H1 (cell line): Measurements from ENCODE around the gene JPT2. TPM values are rescaled to one million over a fixed set of nuclear protein-coding genes. Genes with fewer than 3 reads are reported as not detected.

Source experiments
- ASH2L ChIP-seq: fragments of 200-600, 300-600 bp; sonication (generic); IDR thresholded peaks from one replicate; pipeline ENCODE4 v1.7.1; 2017; ENCODE audit warnings: low read length
- POLR2A ChIP-seq, 2 experiments: IDR thresholded peaks; 1 replicate in 1 of 2; 2 replicates in 1 of 2; pipeline ENCODE4 v1.6.1; 2011; ENCODE audit warnings: low read depth in 2 of 2, low read length in 2 of 2, mild to moderate bottlenecking in 2 of 2; ENCODE audit errors: control extremely low read depth in 1 of 2
- RBBP5 ChIP-seq: IDR thresholded peaks from 2 replicates; pipeline ENCODE4 v1.7.1; 2012; ENCODE audit warnings: low read depth, mild to moderate bottlenecking, inconsistent platforms, low read length, moderate library complexity, borderline replicate concordance
- RFX5 ChIP-seq: IDR thresholded peaks from 2 replicates; pipeline ENCODE4 v1.6.1; 2011; ENCODE audit warnings: low read depth, low read length, improper control_type of control experiment, borderline replicate concordance
- TCF12 ChIP-seq: IDR thresholded peaks from 2 replicates; pipeline ENCODE4 v1.6.1; 2011; ENCODE audit warnings: low read depth, mild to moderate bottlenecking, low read length
- polyA plus RNA-seq, 7 experiments: library from polyadenylated mRNA; depleted of rRNA in 3 of 7; stranded (reverse) in 5 of 7; unstranded in 2 of 7; fragments of >200 nt in 5 of 7; fragments of 200-250 nt in 2 of 7; gene quantifications; 1 replicate in 5 of 7; 2 replicates in 1 of 7; 4 replicates in 1 of 7; pipeline versions ENCODE4 v1.2.1 to v1.2.3, GENCODE V29; 2011 to 2013; ENCODE audit warnings: missing spikeins in 2 of 7, mixed read lengths in 2 of 7
- total RNA-seq: library from RNA; stranded (reverse); fragmentation: NEBNext Ultra II Directional; extraction: Animal tissue kit (Norgen Biotek cat#: 25700); gene quantifications from 2 replicates; pipeline ENCODE4 v1.2.1, GENCODE V29; 2021

The JPT2 gene
- total and polyA plus RNA-seq, 2 of the 8 experiments (the other 6 are each of a cell fraction or from before 2014, with no cell fraction given) = 67.6 to 197 TPM

GRCh38 chr16:1687427-1688316 is 9.6 kb downstream of the JPT2 start (continued):
- TF ChIP-seq POLR2A (IDR thresholded peaks at IDR 0.05; ENCODE audit: control extremely low read depth in 1 of 2, low read depth in 2 of 2, low read length in 2 of 2) (no peak), TCF12 (no peak), ASH2L (no peak), RFX5 (no peak), RBBP5 (no peak)
